ENCODE measurements around the gene MAP3K5. TPM values are rescaled to one million over a fixed set of nuclear protein-coding genes. Genes with fewer than 3 reads are reported as not detected.

Gene MAP3K5
- total and polyA plus RNA-seq, 9 of the 15 experiments (the other 6 are each of a cell fraction or from before 2014, with no cell fraction given): 2.2 to 13.0 (median 9.9) TPM

- TF ChIP-seq ZNF121 (CRISPR knock-in tag; conservative IDR thresholded peaks at IDR 0.05) (peak; percentile 52; the same call in 1 of the 2 replicates), ZNF324 (CRISPR knock-in tag; IDR thresholded peaks at IDR 0.05) (peak; percentile 98), ZNF280A (IDR thresholded peaks at IDR 0.05; ENCODE audit: low read depth, partially characterized antibody) (peak; percentile 28), RBM25 (IDR thresholded peaks at IDR 0.05; ENCODE audit: low read depth, low read length, severe bottlenecking) (peak; percentile 27)
- TF ChIP-seq, protein P1, sequence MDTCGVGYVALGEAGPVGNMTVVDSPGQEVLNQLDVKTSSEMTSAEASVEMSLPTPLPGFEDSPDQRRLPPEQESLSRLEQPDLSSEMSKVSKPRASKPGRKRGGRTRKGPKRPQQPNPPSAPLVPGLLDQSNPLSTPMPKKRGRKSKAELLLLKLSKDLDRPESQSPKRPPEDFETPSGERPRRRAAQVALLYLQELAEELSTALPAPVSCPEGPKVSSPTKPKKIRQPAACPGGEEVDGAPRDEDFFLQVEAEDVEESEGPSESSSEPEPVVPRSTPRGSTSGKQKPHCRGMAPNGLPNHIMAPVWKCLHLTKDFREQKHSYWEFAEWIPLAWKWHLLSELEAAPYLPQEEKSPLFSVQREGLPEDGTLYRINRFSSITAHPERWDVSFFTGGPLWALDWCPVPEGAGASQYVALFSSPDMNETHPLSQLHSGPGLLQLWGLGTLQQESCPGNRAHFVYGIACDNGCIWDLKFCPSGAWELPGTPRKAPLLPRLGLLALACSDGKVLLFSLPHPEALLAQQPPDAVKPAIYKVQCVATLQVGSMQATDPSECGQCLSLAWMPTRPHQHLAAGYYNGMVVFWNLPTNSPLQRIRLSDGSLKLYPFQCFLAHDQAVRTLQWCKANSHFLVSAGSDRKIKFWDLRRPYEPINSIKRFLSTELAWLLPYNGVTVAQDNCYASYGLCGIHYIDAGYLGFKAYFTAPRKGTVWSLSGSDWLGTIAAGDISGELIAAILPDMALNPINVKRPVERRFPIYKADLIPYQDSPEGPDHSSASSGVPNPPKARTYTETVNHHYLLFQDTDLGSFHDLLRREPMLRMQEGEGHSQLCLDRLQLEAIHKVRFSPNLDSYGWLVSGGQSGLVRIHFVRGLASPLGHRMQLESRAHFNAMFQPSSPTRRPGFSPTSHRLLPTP (IDR thresholded peaks at IDR 0.05; ENCODE audit: borderline replicate concordance, extremely low read depth, insufficient read length): no peak
- FAIRE-seq (no peak), ATAC-seq (no peak), DNase-seq (ENCODE audit: extremely low read depth in 1 of 4, low spot score in 3 of 4) (no peak)
- H4K20me1 ChIP-seq (replicated peaks; ENCODE audit: control insufficient read depth, insufficient read depth, low read length): no peaks in the 10 kb centered on the region
- no peaks in the 10 kb centered on the region for H3K9me1 ChIP-seq (ENCODE audit: control insufficient read depth, insufficient read depth, low read length)
- H3K4me2 ChIP-seq (ENCODE audit: insufficient read depth, low read length): no peak overlapping the region
- peaks cover 10% of the 10 kb centered on the region for H3K79me2 ChIP-seq (ENCODE audit: control insufficient read depth, insufficient read depth, low read length)
- no peaks in the 10 kb centered on the region for H3K27me3 ChIP-seq (ENCODE audit: control insufficient read depth in 2 of 2, insufficient read depth in 2 of 2, low read length in 2 of 2)
- 44% methylated on average over 4 of the region's 4 CpGs for WGBS (ENCODE audit: insufficient coverage, low coverage, missing lambda C conversion rate)
- peaks cover 2% of the 10 kb centered on the region in 2 experiments; a peak in 3 of 5 replicates for H3K4me1 ChIP-seq (replicated peaks in 1 of 2; ENCODE audit: control insufficient read depth in 2 of 2, insufficient read depth in 2 of 2, low read length in 2 of 2)
- no peaks in the 10 kb centered on the region for H3K36me3 ChIP-seq (ENCODE audit: control insufficient read depth, insufficient read depth, low read length)
- CTCF ChIA-PET (ENCODE audit: low intra/inter-chr PET ratio): no interaction called here
- no peaks in the 10 kb centered on the region; the same call in 1 of the 2 replicates for H3K9me3 ChIP-seq (replicated peaks; ENCODE audit: control insufficient read depth, insufficient read depth, low read depth, low read length)
- H3K4me3 ChIP-seq: no peak overlapping the region
- POLR2A ChIA-PET: interaction anchor here (1.3 kb wide), 1 partner anchor 10 kb away, joined by 3 read pairs; no protein-coding TSS in a partner anchor
- H3K27ac ChIP-seq (ENCODE audit: extremely low read depth, low read depth, low read length): no peak overlapping the region
- no peak overlapping the region for H2AFZ ChIP-seq (ENCODE audit: low read depth, low read length)
- BruUV-seq (replicated peaks): no TSS peak
- in situ Hi-C loops (cut with MboI): no loop called here
- no peak overlapping the region for H3K9ac ChIP-seq (ENCODE audit: insufficient read depth in 1 of 2, low read depth in 2 of 2, low read length in 2 of 2)
- intact Hi-C loops (cut with micrococcal nuclease): no loop called here
These were observed 70.8 kb downstream of the MAP3K5 start for GRCh38 chr6:136721467-136721866.
